ENCODE results near the gene TUBB4A.
"Not testable (repeated sequence)": the region's sequence is repeated elsewhere in the genome, so short reads cannot be mapped to it uniquely, and the experiment has no call there.

Gene TUBB4A

GRCh38 chr19:6516018-6516658 lies 14.0 kb upstream of the TUBB4A start:
- peak overlapping the region; percentile 70 for H3K4me3 ChIP-seq (ENCODE audit: control insufficient read depth, low read depth, low read length)
- peak; percentile 46 for DNase-seq (ENCODE audit: low read depth)
- TF ChIP-seq, protein P1, sequence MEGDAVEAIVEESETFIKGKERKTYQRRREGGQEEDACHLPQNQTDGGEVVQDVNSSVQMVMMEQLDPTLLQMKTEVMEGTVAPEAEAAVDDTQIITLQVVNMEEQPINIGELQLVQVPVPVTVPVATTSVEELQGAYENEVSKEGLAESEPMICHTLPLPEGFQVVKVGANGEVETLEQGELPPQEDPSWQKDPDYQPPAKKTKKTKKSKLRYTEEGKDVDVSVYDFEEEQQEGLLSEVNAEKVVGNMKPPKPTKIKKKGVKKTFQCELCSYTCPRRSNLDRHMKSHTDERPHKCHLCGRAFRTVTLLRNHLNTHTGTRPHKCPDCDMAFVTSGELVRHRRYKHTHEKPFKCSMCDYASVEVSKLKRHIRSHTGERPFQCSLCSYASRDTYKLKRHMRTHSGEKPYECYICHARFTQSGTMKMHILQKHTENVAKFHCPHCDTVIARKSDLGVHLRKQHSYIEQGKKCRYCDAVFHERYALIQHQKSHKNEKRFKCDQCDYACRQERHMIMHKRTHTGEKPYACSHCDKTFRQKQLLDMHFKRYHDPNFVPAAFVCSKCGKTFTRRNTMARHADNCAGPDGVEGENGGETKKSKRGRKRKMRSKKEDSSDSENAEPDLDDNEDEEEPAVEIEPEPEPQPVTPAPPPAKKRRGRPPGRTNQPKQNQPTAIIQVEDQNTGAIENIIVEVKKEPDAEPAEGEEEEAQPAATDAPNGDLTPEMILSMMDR (IDR thresholded peaks at IDR 0.05; ENCODE audit: control insufficient read depth, insufficient read depth, low read depth, low read length, missing control alignments), result no peak

GRCh38 chr19:6514926-6515544 lies 12.9 kb upstream of the TUBB4A start:
- no peak for DNase-seq (ENCODE audit: low read depth)
- H3K4me3 ChIP-seq (ENCODE audit: control insufficient read depth, low read depth, low read length), result no peak overlapping the region
- TF ChIP-seq, protein P1 (IDR thresholded peaks at IDR 0.05; ENCODE audit: control insufficient read depth, insufficient read depth, low read depth, low read length, missing control alignments), result no peak

DNA sequence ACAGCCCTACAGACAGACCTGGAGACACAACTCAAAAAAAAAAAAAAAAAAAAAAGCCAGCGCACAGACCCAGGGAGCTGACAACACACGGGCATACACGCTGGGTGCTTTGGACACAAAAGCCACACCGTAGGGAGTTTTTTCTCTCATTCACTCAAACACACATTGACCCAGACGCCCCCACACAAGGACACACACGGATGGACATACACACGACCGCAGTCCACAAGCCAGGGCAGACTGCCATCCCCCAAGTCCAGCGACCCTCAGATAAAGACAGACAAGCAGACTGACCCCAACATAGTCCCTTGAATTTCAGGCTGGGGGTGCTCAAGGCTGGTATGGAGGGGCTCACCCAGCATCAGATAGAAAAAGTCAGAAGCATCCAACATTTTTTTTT lies 12.0 kb upstream of the TUBB4A start:
- DNase-seq (ENCODE audit: low read depth), result no peak
- H3K4me3 ChIP-seq (ENCODE audit: control insufficient read depth, low read depth, low read length), result no peak overlapping the region
- TF ChIP-seq, protein P1 (IDR thresholded peaks at IDR 0.05; ENCODE audit: control insufficient read depth, insufficient read depth, low read depth, low read length, missing control alignments), result no peak

DNA sequence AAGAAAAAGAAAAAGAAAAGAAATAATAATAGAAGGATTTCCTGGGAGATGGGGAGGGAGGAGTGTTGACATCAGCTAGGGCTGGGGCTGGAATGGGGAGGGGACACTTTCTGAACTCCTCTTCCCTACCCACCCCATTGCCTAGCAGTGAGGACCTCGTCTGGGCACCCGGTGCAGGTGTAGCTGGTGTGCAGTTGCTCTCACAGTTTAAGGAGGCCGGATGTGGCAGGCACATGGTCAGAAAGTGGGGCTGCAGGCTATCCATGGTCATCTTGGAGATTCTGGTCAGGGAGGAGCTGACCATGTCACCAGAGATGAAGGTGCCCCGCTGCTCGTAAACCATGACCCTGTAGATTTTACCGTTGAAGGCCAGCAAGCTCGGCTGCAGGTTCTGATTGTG lies 8.5 kb upstream of the TUBB4A start:
- no peak for DNase-seq (ENCODE audit: low read depth)
- TF ChIP-seq, protein P1 (IDR thresholded peaks at IDR 0.05; ENCODE audit: control insufficient read depth, insufficient read depth, low read depth, low read length, missing control alignments), result no peak
- no peak overlapping the region for H3K4me3 ChIP-seq (ENCODE audit: control insufficient read depth, low read depth, low read length)

GRCh38 chr19:6509118-6509971 lies 7.2 kb upstream of the TUBB4A start:
- DNase-seq (ENCODE audit: low read depth), result no peak

GRCh38 chr19:6508028-6508771 lies 6.1 kb upstream of the TUBB4A start:
- not testable (repeated sequence) for DNase-seq (ENCODE audit: low read depth)

More at GRCh38 chr19:6509118-6509971, 7.2 kb upstream of the TUBB4A start:
- no peak overlapping the region for H3K4me3 ChIP-seq (ENCODE audit: control insufficient read depth, low read depth, low read length)
- TF ChIP-seq, protein P1 (IDR thresholded peaks at IDR 0.05; ENCODE audit: control insufficient read depth, insufficient read depth, low read depth, low read length, missing control alignments), result no peak

More at GRCh38 chr19:6508028-6508771, 6.1 kb upstream of the TUBB4A start:
- not testable (repeated sequence) for H3K4me3 ChIP-seq (ENCODE audit: control insufficient read depth, low read depth, low read length)
